HepG2 (cell line): ENCODE data around the gene IQGAP3. TPM values are rescaled to one million over a fixed set of nuclear protein-coding genes. Genes with fewer than 3 reads are reported as not detected.

Experiments
- AGO1 ChIP-seq: fragments of 200-400 bp; formaldehyde crosslinking; IDR thresholded peaks from 2 replicates; pipeline ENCODE4 v1.6.1; 2017; ENCODE audit warnings: mild to moderate bottlenecking, low read depth, low read length, moderate library complexity; ENCODE audit not compliant: poor library complexity, severe bottlenecking
- AKAP8 ChIP-seq: sonication (generic); formaldehyde crosslinking; IDR thresholded peaks from 2 replicates; pipeline ENCODE4 v1.5.1; 2020; ENCODE audit warnings: mild to moderate bottlenecking, missing genetic modification reagents
- ATF1 ChIP-seq: IDR thresholded peaks from 2 replicates; pipeline ENCODE4 v1.6.1; 2016; ENCODE audit warnings: mild to moderate bottlenecking, control low read depth
- FLYWCH1 ChIP-seq: sonication (generic); formaldehyde crosslinking; IDR thresholded peaks from 2 replicates; pipeline ENCODE4 v1.8.1; 2023; ENCODE audit warnings: mild to moderate bottlenecking, missing genetic modification reagents
- HOXA5 ChIP-seq: sonication (generic); formaldehyde crosslinking; IDR thresholded peaks from 2 replicates; pipeline ENCODE4 v1.4.0; 2020; ENCODE audit warnings: missing genetic modification reagents
- KDM2A ChIP-seq: sonication (generic); formaldehyde crosslinking; IDR thresholded peaks from 2 replicates; pipeline ENCODE4 v1.4.0; 2020; ENCODE audit warnings: low read depth, missing genetic modification reagents, borderline replicate concordance
- MAFK ChIP-seq, 2 experiments: IDR thresholded peaks in 1 of 2; conservative IDR thresholded peaks in 1 of 2; 2 replicates each; pipeline ENCODE4 v1.6.1; 2011; ENCODE audit warnings: improper control_type of control experiment in 2 of 2, low read length in 2 of 2
- MIER3 ChIP-seq: IDR thresholded peaks from 2 replicates; pipeline ENCODE4 v1.6.1; 2016; ENCODE audit warnings: missing compliant biosample characterization, borderline replicate concordance
- MYC ChIP-seq: sonication (generic); formaldehyde crosslinking; IDR thresholded peaks from 2 replicates; pipeline ENCODE4 v1.9.0; 2021; ENCODE audit warnings: missing genetic modification reagents, borderline replicate concordance
- NR2F6 ChIP-seq, 2 experiments: IDR thresholded peaks; 2 replicates each; pipeline ENCODE4 v1.6.1; 2016; ENCODE audit warnings: antibody characterized with exemption in 1 of 2, mild to moderate bottlenecking in 1 of 2
- POLR2A ChIP-seq, 2 experiments: IDR thresholded peaks; 2 replicates each; pipeline ENCODE4 v1.6.1; 2011; ENCODE audit warnings: low read depth in 2 of 2, low read length in 2 of 2, mild to moderate bottlenecking in 1 of 2, moderate library complexity in 1 of 2; ENCODE audit not compliant: insufficient read depth in 1 of 2
- RBFOX2 ChIP-seq: fragments of 200-400 bp; formaldehyde crosslinking; IDR thresholded peaks from 2 replicates; pipeline ENCODE4 v1.6.1; 2017; ENCODE audit warnings: low read depth, mild to moderate bottlenecking, low read length
- RXRA ChIP-seq: sonication (generic); formaldehyde crosslinking; IDR thresholded peaks from 2 replicates; pipeline ENCODE4 v1.5.1; 2020; ENCODE audit warnings: missing genetic modification reagents
- SP140L ChIP-seq: sonication (generic); formaldehyde crosslinking; IDR thresholded peaks from 2 replicates; pipeline ENCODE4 v1.4.0; 2020; ENCODE audit warnings: missing genetic modification reagents, borderline replicate concordance
- TCF12 ChIP-seq, 2 experiments: fragments of 450-650 bp in 1 of 2; sonication (generic) in 1 of 2; formaldehyde crosslinking in 1 of 2; IDR thresholded peaks; 2 replicates each; pipeline versions ENCODE4 v1.6.1 to v1.8.0; 2017 to 2022; ENCODE audit warnings: antibody characterized with exemption in 1 of 2, mild to moderate bottlenecking in 1 of 2, missing genetic modification reagents in 1 of 2, moderate library complexity in 1 of 2
- YY1 ChIP-seq: IDR thresholded peaks from 2 replicates; pipeline ENCODE4 v1.6.1; 2011; ENCODE audit warnings: low read length, low read depth, moderate library complexity, mild to moderate bottlenecking; ENCODE audit not compliant: insufficient read depth, insufficient replicate concordance
- ZC3H13 ChIP-seq: sonication (generic); formaldehyde crosslinking; IDR thresholded peaks from 2 replicates; pipeline ENCODE4 v1.8.1; 2023; ENCODE audit warnings: mild to moderate bottlenecking, missing genetic modification reagents, moderate library complexity
- ZNF850 ChIP-seq: sonication (generic); formaldehyde crosslinking; conservative IDR thresholded peaks from 2 replicates; pipeline ENCODE4 v1.9.0; 2021; ENCODE audit warnings: mild to moderate bottlenecking, missing genetic modification reagents
- polyA plus RNA-seq, 8 experiments: library from polyadenylated mRNA; depleted of rRNA in 3 of 8; stranded (reverse) in 7 of 8; unstranded in 1 of 8; fragments of >200 nt; fragmentation: Illumina TruSeq in 4 of 8; extraction: Trizol in 4 of 8; gene quantifications; 2 replicates each; pipeline versions ENCODE4 v1.2.1 to v1.2.3, GENCODE V29; 2011 to 2016; ENCODE audit warnings: low read depth in 4 of 8, missing spikeins in 1 of 8, mixed read lengths in 1 of 8; ENCODE audit not compliant: insufficient read depth in 1 of 8
- total RNA-seq, 5 experiments: library from RNA; depleted of rRNA; stranded (reverse); fragments of >200 nt; fragmentation: Illumina TruSeq; extraction: Trizol; gene quantifications; 2 replicates each; pipeline ENCODE4 v1.2.3, GENCODE V29; 2016; ENCODE audit warnings: low read depth in 1 of 5
- TF ChIP-seq, protein P1 (sequence below): sonication (generic); formaldehyde crosslinking; IDR thresholded peaks from 2 replicates; pipeline ENCODE4 v1.4.0; 2020; ENCODE audit warnings: missing genetic modification reagents
- TF ChIP-seq, protein P2 (sequence below): sonication (generic); formaldehyde crosslinking; IDR thresholded peaks from 2 replicates; pipeline ENCODE4 v1.5.1; 2020; ENCODE audit warnings: mild to moderate bottlenecking, missing genetic modification reagents, moderate library complexity
- TF ChIP-seq, protein P3 (sequence below): IDR thresholded peaks from 2 replicates; pipeline ENCODE4 v1.6.1; 2016; ENCODE audit warnings: missing genetic modification reagents, missing compliant biosample characterization
- TF ChIP-seq, protein P4 (sequence below): IDR thresholded peaks from 2 replicates; pipeline ENCODE4 v1.6.1; 2016; ENCODE audit warnings: mild to moderate bottlenecking, missing biosample characterization, missing genetic modification reagents

IQGAP3 gene
- total and polyA plus RNA-seq, 2 of the 13 experiments (the other 11 are each of a cell fraction or from before 2014, with no cell fraction given): 13.5 to 14.1 TPM

DNA sequence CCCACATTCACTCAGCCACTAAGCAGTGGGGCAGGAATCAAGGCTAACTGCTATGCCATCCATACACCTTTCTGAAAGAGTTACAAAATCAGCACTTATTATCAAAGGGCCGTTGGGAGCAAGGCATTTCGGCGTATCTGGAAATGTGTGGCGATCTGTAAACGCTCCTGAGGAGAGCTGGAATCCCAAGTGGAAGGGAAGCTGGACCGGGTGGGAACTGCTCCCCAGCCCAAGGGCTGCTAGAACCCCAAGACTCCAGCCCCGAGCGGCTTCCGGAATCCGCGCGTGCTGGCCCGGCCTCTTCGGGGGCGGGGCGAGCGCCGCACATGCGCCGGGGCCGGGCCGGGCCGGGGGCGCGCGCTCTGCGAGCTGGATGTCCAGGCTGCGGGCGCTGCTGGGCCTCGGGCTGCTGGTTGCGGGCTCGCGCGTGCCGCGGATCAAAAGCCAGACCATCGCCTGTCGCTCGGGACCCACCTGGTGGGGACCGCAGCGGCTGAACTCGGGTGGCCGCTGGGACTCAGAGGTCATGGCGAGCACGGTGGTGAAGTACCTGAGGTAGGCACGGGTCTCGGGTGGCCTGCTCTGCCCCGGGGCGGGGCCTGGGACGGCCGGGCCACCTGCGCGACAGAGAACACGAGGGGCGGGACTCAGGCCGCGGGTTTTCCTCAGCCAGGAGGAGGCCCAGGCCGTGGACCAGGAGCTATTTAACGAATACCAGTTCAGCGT lies 19.2 kb upstream of the IQGAP3 start, which contains the start of gene NAXE (continued):
- TF ChIP-seq, protein P1, sequence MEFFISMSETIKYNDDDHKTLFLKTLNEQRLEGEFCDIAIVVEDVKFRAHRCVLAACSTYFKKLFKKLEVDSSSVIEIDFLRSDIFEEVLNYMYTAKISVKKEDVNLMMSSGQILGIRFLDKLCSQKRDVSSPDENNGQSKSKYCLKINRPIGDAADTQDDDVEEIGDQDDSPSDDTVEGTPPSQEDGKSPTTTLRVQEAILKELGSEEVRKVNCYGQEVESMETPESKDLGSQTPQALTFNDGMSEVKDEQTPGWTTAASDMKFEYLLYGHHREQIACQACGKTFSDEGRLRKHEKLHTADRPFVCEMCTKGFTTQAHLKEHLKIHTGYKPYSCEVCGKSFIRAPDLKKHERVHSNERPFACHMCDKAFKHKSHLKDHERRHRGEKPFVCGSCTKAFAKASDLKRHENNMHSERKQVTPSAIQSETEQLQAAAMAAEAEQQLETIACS (CRISPR knock-in tag): peak; percentile 88
- TF ChIP-seq TCF12 (IDR thresholded peaks at IDR 0.05) (no peak), TCF12 (CRISPR knock-in tag; IDR thresholded peaks at IDR 0.05) (0 out of 2 replicates have a peak, but pooled peaks have one; percentile 59), MYC (peak; percentile 85), RXRA (CRISPR knock-in tag) (peak; percentile 52), KDM2A (CRISPR knock-in tag) (peak; percentile 99), YY1 (peak; percentile 40), AGO1 (peak; percentile 92), SP140L (CRISPR knock-in tag) (no peak), HOXA5 (CRISPR knock-in tag) (0 out of 2 replicates have a peak, but pooled peaks have one; percentile 49), ATF1 (no peak), ZNF850 (0 out of 2 replicates have a peak, but pooled peaks have one; percentile 56), MIER3 (CRISPR knock-in tag) (peak; percentile 58; the same call in 1 of the 2 replicates), NR2F6 (IDR thresholded peaks at IDR 0.05) (0 out of 2 replicates have a peak, but pooled peaks have one; percentile 4), NR2F6 (CRISPR knock-in tag; IDR thresholded peaks at IDR 0.05) (no peak), ZC3H13 (CRISPR knock-in tag) (0 out of 2 replicates have a peak, but pooled peaks have one; percentile 13), RBFOX2 (peak; percentile 85), FLYWCH1 (CRISPR knock-in tag) (peak; percentile 7; the same call in 1 of the 2 replicates), MAFK (conservative IDR thresholded peaks at IDR 0.05 in 1 of 2, IDR thresholded peaks at IDR 0.05 in 1 of 2; ENCODE audit: low read length in 2 of 2) (0 out of 4 replicates have a peak, but pooled peaks of 1 of the 2 experiments have one; percentile 5), AKAP8 (CRISPR knock-in tag) (no peak; the same call in 1 of the 2 replicates), POLR2A (IDR thresholded peaks at IDR 0.05; ENCODE audit: insufficient read depth in 1 of 2, low read depth in 2 of 2, low read length in 2 of 2) (peak; percentile 88 to 94)
- TF ChIP-seq, protein P2, sequence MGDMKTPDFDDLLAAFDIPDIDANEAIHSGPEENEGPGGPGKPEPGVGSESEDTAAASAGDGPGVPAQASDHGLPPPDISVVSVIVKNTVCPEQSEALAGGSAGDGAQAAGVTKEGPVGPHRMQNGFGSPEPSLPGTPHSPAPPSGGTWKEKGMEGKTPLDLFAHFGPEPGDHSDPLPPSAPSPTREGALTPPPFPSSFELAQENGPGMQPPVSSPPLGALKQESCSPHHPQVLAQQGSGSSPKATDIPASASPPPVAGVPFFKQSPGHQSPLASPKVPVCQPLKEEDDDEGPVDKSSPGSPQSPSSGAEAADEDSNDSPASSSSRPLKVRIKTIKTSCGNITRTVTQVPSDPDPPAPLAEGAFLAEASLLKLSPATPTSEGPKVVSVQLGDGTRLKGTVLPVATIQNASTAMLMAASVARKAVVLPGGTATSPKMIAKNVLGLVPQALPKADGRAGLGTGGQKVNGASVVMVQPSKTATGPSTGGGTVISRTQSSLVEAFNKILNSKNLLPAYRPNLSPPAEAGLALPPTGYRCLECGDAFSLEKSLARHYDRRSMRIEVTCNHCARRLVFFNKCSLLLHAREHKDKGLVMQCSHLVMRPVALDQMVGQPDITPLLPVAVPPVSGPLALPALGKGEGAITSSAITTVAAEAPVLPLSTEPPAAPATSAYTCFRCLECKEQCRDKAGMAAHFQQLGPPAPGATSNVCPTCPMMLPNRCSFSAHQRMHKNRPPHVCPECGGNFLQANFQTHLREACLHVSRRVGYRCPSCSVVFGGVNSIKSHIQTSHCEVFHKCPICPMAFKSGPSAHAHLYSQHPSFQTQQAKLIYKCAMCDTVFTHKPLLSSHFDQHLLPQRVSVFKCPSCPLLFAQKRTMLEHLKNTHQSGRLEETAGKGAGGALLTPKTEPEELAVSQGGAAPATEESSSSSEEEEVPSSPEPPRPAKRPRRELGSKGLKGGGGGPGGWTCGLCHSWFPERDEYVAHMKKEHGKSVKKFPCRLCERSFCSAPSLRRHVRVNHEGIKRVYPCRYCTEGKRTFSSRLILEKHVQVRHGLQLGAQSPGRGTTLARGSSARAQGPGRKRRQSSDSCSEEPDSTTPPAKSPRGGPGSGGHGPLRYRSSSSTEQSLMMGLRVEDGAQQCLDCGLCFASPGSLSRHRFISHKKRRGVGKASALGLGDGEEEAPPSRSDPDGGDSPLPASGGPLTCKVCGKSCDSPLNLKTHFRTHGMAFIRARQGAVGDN: peak; percentile 91
- TF ChIP-seq, protein P3, sequence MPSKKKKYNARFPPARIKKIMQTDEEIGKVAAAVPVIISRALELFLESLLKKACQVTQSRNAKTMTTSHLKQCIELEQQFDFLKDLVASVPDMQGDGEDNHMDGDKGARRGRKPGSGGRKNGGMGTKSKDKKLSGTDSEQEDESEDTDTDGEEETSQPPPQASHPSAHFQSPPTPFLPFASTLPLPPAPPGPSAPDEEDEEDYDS (CRISPR knock-in tag): peak; percentile 40; the same call in 1 of the 2 replicates
- TF ChIP-seq, protein P4, sequence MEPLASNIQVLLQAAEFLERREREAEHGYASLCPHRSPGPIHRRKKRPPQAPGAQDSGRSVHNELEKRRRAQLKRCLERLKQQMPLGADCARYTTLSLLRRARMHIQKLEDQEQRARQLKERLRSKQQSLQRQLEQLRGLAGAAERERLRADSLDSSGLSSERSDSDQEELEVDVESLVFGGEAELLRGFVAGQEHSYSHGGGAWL (CRISPR knock-in tag): peak; percentile 44; the same call in 1 of the 2 replicates
